A204.1 (cell line): ENCODE data around the gene MUSTN1.

Experiments
- FAIRE-seq: peaks from 2 replicates; lab custom pipeline; 2012; peaks lifted over from hg19 to GRCh38; lab: Jason Lieb, UNC

Gene MUSTN1

DNA sequence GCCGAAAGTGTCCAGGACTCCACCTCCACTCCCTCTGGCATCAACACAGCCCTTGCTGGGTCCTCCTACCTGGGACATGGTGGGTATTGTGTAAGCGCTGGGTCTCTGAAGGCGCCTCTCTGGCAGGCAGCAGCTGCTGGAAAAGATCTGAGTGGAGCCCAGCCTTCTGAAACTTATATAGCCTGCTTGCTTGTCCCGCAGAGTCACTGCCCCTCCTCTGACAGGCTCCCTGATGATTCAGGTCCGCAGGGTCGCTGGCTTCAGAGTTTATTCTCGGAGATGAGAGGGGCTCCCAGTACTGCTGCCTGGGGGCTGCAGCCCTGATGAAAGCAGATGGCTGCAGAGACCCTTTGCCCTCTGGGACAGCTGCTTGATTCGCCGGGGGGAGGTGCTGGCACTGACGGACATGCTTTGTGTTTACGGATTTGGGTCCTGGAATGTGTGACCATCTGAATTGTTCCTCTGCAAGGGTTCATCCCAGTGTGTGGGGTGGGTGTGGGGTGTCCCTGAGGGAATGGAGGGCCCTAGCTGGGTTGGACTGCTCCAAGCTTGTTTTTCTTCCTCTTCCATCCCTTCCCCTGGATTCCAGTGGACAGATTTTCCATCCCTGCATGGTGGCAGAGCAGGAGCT is at the start of gene MUSTN1:
Gene MUSTN1, minus strand, starts transcription at position 149 of the 631 bp plus-strand sequence. Its CDS starts 71 bp downstream, at position 78.
- FAIRE-seq: no peak

DNA sequence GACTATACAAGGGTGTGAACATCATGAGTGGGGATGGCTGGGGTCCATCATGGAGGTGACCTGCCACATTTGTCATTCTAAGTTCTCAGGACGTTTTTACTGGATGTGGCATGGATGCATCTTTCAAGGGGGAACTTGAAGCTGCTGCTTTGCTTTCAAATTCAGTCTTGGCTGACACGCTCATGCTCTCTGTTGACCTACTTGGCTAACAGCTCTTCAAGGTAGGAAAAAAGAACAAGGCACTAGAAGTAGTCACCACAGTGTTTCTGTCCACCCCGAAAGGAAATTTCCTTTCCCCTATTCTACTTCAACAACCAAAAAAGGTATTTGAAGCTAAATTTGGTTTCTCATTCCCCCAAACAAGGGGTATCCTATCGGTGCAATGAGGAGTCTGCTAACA is 47.6 kb upstream of the MUSTN1 start:
- FAIRE-seq: no peak

DNA sequence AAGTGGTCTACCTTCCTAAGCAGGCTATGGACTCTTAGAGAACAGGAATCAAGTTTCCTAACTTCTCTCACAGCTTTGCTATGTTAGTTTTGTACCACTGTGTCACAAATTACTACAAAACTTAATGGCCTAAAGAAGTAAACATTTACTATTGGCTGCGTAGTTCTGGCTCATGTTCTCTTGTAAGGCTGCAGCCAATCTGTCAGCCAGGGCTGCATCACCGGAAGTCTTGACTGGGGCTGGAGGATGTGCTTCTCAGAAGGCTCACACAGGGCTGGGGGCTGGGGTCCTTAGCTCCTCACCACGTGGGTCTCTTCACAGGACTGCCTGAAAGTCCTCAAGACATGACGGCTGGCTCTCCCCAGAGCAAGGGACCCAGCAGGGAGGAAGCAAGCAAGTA is 47.1 kb upstream of the MUSTN1 start:
- FAIRE-seq: no peak

DNA sequence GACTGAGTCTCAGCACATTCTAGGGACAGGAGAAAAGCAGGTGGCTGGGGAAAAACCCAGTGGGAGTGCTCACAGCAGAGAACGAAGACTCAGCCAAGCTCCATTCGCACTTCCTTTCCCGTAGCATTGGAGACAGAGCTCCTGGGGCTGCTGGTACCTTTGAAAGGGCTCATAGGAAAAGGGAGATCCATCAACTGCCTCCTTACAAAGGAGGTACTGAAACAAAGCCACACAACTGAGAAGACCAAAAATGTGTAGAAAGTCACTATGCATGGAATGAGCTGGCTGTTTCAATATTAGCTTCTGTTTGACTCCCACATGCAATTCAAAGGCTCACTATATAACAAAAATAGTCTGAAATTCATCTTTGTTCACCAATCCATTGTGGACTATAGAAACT is 45.7 kb upstream of the MUSTN1 start:
- FAIRE-seq: no peak

DNA sequence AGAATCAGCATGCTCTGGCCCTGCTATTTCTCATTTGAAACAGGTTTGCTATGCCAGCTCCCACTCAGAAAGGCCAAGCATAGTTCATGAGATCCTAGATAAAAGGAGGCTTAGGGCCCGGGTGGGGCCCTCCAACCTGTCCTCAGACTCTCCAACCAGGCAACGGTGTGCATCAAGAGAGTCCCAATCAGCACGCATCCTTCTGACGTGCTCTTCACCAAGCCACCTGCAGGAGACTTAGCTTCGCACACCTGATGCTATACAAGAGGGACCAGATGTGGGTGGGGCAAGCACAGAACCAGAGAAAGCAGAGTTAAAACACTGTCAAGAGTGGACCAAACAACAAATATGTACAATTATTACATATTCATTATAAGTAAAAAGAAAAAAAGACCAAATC is 45.2 kb upstream of the MUSTN1 start:
- FAIRE-seq: no peak

DNA sequence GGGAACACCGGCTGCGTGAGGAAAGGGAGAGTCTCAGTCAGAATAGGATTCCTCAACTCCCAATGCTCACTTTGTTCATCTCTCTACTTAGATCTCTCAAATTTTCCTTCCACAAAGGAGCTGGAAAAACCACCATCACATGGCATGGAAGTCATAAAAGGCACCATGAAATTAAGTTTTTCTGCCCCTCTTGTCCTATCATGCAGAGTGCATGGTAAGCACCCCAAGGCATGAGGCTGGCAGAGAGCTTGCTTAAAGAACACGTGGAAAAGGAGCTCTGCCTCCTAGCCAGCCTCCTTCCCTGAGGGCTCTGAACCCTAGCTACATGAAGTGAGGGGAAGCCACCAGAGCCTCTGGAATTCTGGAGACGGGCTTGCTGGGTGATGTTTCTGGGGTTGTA is 44.8 kb upstream of the MUSTN1 start:
- FAIRE-seq: no peak

DNA sequence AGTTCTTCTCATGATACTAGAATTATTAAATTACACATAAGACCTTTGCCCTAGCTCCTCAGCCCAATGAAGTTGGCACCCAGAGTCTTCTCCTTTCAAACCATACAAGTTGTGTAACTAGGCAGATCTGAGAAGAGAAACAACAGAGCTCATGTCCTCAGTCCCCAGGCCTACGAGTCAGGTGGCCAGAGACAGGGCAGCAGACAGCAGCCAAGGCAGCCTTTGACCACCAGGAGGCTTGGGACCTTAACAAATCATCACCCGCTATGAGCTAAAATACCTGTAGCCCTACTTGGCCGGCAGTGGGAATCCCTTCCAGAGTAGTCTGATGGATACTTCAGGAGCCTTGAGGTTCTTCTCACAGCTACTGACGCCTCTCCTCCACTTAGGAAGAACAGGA is 44.3 kb upstream of the MUSTN1 start:
- no peak for FAIRE-seq

DNA sequence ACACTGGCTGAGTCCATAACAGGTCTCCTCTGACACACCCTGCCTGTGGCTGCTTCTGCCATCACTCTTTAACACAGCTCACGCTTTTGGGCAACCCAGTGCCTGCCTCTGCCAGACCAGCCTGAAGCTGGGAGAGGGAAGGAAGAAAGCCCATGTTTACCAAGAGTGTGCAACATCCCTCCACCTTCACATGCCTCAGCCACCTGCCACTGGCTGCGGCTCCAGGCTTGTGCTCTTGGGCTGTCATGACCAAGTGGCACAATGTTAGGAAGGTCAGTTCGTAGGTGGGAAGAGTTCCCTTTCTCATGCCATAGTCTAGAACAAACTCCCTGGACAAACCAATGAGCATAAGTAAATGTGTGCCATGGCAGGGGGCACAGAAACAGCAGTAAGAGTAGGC is 42.3 kb upstream of the MUSTN1 start:
- no peak for FAIRE-seq

DNA sequence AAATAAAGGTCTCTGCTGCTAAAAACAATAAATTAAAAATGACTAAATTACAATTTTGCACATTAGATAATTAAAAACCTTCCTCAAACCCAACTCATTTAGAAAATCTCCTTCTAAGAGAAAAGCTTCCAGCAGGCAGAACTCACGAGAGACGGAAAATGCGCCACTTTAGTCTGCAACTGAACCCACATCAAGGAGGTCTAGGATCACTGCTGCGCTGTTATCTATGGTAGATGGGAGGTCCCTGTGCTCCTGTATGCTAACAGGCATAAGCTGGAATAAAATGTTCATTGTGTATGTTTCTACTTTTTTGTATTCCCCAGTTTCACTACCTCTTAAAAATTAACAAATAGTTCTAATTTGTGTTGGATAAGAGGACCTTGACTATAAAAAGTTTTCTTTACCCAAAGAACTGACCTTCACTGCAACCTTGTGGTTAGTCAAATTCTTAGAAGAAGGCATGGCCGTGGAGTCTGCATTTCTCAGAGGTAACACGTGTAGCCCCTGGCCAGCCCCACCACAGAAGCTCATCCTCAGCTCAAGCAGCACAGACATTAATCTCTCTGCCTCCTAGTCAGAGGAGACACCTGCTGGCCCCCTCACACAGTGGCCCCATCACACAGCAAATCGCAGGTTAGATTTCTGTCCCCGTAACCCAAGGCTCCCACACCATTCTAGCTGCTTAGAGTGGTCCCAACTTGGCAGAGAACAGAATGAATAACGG is 40.2 kb upstream of the MUSTN1 start:
- FAIRE-seq: no peak

DNA sequence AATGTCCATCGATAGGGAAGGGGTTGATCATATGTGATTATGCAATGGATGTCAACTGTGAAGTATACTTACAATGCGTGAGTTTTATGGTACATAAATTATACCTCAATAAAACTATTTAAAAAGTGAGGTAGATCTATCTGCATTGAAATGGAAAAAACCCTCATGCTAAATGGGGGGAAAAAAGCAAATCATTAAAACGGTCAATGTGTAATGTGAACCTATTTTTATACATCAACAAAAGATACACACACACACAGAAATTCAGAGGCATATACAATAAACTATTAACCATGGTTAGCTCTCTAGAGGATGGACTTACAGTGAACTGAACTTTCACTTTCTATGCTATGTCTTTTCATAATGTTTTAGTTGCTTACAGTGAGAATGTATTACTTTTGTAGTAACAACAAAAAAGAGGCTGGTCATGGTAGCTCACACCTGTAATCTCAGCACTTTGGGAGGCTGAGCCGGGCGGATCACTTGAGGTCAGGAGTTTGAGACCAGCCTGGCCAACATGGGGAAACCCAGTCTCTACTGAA is 39.4 kb upstream of the MUSTN1 start:
- no peak for FAIRE-seq

DNA sequence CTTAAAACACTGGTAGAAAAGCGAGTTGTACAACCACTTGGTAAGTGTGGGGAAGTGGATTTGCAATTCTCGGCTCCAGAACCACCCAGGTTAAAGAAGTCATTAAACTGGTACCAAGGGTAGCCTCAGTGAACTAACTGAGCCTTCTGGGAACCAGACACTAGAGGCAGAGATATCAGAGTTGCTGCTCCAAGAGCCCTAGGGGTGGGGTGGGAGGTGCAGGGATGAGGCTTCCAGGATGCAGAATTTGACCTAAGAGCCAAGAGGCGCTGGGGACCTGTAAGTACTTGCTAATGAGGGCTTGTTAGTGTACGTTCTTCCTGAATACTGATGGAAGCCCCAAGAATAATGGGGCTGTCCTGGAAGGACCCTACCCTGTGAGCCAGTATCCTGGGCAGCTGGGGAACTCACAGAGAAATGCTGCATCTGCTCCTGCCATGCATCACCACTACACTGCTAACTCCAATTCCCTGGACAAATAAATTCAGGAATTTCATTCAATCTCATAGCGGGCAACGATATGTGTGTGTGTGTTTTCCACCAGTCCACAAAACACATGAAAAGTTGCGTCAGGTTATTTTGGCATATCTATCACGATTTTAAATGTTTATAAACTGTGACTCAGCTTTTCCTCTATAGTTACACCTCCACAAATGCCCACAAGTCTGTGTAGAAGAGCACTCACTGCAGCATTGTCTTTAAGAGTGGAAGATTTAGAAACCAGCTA is 38.8 kb upstream of the MUSTN1 start:
- no peak for FAIRE-seq

DNA sequence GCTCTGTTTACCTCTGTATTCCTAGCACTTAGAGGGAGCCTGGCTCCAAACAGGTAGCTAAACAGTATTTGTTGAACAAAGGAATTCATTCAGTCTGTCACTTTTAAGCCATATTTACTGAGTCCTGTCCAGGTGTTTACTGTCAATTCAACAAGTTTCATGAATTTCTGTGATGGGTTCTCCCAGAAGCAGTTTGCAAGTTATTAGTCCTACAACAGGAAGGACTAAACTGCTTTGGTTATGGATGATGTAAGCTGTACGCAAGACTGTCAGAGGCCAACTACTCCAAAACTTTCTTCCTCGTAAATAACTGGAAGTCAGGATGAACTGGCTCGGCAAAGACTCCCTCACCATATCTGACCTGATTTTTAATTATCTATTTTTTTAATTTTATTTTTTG is 37.4 kb upstream of the MUSTN1 start:
- FAIRE-seq: no peak

DNA sequence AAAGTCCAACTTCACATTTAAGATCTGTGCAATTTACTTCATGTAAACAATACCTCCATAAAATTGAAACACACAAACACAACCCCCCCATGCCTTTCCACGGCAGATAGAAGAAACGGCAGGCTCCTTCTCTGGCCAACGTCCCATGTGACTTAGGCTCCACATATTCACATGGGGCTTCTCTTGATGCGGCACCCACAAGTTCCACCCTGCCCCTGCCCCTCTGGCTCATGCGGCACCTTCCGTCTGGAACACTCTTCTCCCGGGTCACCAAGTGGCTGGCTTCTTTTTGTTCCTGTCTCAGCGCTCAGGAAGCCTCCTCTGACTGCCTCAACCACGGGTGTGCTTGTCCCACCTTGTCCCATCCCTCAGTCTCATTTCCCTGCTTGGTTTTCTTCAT is 36.9 kb upstream of the MUSTN1 start:
- no peak for FAIRE-seq

DNA sequence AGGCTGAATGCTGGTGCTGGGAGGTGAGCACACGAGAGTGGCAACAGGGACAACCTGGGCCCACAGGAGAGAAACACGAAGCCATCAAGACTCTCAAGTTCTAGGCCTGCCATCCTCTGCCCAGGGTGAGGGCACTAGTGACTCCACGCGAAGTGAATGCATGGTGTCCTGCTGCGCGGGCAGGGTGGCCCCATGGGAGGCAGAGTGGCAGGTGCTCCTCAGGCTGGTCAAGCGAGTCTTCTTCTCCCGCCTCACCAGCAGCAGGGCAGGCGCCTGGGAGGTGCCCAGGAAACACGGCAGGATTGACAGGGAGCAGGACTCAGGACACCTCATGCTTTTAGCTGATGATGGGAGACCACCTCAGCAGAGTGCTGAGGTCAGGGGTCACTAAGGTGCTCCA is 35.7 kb upstream of the MUSTN1 start:
- FAIRE-seq: no peak

DNA sequence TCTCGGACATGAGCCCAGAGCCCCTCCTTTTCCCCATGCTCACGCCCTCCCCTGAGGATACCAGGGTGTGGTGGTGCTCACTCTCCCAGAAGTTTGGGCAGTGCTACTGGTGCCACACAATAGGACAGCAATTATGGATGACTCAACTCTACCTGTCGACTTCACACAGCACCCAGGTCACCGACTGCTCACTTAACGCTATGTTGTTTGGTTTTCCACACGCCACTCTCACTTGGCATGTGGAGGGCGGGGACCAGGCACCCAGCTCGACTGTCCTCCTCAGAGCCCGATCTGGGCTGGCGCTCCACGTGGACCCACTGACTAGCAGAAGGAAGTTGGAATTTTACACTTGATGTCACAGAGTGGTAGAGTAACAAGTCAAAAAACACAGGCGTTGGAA is 31.6 kb upstream of the MUSTN1 start:
- no peak for FAIRE-seq

DNA sequence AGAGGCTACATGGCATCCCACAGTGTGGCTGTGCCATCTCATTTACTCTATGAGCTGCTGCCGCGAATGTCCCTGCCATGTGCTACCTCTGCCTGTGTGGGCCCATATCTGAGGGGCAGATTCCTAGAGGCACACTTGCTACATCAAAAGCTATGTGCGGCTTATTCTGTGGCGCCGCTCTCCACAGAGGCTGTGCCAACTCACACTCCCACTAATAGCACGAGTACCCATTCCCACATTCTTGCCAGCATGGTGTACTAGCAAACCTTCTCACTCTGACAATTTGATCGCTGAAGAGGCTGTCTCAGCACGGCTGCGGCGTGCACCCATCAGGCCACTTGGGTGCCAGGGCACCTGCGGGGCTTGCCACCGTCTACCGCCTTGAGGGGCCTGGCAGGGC is 31.2 kb upstream of the MUSTN1 start:
- no peak for FAIRE-seq

DNA sequence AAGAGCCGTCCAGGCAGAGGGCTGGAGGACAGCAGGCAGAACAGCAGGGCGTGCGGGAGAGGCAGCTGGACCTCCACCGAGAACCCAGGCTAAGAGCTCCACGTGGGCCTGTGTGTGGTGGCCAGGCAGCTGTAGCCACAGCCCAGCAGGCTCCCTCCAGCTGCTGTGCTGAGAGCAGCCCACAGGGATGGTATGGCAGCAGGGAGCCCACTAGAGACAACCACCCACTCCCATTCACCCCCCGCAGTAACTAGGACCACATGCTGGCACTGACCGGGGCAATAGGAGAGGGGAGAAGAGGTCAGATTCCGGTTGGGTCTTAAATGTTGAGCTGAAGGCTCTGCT is 25.6 kb upstream of the MUSTN1 start:
- FAIRE-seq: no peak

DNA sequence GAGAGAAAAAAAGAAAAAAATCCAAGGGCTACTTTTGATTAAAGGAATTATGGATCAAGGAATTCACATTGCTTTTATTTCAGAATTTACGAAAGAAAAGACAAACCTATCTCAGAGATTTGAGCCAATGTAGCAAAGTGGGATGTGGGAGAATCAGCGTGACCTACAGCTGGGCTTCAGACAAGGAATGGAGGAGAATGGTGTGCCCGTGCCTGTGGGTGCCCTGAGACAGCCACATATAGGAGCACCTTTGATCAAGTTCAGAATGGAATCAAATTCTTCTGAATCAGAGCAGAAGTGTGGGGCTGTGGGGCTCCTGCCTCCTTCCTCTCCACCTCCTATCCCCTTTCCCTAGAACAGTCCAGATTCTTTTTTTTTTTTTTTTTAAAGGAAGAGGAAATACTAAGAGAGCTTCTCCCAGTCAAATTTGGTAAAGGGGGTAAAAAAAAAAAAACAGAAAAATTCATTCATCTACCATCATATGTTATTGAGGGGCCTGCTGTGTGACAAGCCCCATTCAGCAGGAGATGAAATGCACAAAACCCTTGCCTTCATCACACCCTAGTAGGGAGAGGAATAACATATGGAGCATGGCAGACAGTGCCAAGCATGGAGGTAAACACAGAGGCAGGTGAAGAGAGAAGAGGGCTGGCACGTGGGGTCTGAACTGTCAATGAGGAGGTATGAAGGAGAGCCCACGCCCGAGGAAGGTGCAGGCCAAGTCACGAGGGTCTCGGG is 25.0 kb upstream of the MUSTN1 start:
- FAIRE-seq: no peak

DNA sequence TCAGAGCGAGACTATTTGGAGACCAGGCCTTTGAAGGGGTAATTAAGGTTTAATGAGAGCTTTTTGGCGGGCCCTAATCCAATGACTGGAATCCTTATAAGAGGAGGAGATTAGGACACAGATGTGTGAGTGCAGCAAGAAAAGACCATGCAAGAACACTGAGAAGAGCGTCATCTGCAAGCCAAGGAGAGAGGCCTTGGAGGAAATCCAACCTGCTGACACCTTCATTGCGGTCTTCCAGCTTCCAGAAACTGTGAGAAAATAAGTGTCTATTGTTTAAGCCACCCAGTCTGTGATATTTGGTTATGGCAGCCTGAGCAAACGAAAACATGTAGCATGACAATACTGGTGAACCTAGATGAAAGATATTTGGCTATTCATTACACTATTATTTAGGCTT is 23.0 kb upstream of the MUSTN1 start:
- FAIRE-seq: no peak

DNA sequence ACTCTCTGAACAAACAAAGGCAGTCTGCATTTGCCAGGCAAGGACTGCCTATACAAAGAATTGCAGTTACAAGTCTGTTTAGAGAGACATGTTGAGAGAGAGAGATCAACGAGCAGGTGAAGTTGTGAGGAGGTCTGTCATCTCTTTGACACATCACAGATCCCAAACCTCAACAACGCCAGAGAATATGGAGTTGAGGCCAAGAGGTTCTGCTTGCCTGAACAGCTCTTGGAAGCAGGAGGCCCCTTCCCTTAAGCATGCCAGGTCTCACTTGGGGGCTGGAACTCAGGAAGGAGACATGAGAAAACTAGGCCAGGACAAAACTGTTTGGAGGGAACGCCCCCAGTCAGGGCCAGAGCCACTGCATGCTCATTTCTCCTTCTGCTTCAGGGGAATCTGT is 22.3 kb upstream of the MUSTN1 start:
- no peak for FAIRE-seq

DNA sequence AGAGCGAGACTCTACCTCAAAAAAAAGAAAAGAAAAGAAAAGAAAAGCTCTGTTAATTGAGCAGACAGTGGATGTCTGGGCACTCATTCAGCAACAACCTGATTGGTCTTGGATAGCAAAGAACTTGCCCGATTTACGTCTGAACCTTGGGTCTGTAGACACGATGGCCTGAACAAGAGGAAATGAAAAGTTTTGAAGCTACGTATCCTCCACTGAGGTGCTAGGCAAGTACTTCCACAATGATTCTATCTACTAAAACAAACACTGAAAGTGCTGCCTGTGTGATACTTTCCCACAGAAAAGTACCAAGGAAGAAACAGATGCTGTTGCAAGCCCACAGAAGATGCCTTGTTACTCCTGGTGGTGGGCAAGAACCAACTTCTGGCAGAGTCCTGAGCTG is 21.8 kb upstream of the MUSTN1 start:
- no peak for FAIRE-seq

DNA sequence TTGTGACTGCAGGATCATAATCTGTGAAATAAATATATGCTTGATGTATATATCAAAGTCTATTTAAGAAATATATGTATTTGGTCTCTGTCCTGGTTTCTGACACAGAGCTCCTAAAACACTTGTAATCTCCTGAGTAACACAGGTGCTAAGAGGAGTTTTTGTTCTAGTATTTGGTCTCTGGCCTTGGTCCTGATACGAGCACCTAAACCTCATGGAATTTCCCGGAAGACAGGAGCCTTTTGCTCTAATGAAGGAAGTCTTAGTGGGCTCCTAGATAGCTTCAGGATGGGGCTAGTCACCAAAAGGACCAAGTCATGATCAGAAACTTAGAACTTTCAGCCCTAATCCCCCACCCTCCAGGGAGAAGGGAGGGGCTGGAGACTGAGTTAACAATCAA is 19.2 kb upstream of the MUSTN1 start:
- FAIRE-seq: no peak

DNA sequence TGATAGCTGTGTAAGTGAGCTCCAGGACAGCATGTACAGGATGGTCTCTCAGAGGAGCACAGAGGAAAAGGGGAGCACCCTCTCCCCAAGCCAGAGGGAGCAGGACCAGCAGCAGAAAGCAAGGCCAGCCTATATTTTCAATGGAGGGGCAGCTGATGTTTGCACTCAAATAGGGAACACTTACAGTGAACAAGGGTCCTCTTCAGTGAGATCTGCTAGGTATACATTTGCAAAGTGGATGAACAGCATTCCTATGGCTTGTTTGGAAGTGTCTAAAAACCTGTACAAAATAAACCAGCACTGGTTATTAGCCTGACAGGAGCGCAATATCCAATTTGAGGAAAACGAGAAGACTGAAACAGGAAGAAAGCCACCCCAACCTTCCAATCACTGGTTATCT is 17.6 kb upstream of the MUSTN1 start:
- no peak for FAIRE-seq
